ENCODE results near the gene DCAF11. TPM values are rescaled to one million over a fixed set of nuclear protein-coding genes. Genes with fewer than 3 reads are reported as not detected.

Gene DCAF11
- total RNA-seq, 1 donor from 2014 or later = 54.1 TPM

- H3K27ac Mint-ChIP-seq (ENCODE audit: unreplicated experiment) = peak overlapping the region; percentile 75
- peaks cover 12% of the 10 kb centered on the region for H3K36me3 Mint-ChIP-seq (ENCODE audit: unreplicated experiment)
- no peak overlapping the region for H3K4me3 Mint-ChIP-seq (ENCODE audit: unreplicated experiment)
Observed at GRCh38 chr14:24108336-24108874, 6.2 kb upstream of the DCAF11 start.

GRCh38 chr14:24110060-24110459, 4.5 kb upstream of the DCAF11 start:
- no peak for DNase-seq
- Mint-ChIP-seq H3K27me3 (ENCODE audit: unreplicated experiment) (peaks cover 4% of the 10 kb centered on the region), H3K9me3 (ENCODE audit: unreplicated experiment) (peaks cover 7% of the 10 kb centered on the region), H3K27ac (ENCODE audit: unreplicated experiment) (no peak overlapping the region), H3K4me3 (ENCODE audit: unreplicated experiment) (no peak overlapping the region), H3K36me3 (ENCODE audit: unreplicated experiment) (peaks cover 2% of the 10 kb centered on the region), H3K4me1 (ENCODE audit: low read depth, unreplicated experiment) (peaks cover 2% of the 10 kb centered on the region)
- TF ChIP-seq CTCF (IDR thresholded peaks at IDR 0.05; ENCODE audit: partially characterized antibody, unreplicated experiment) = no peak

More at GRCh38 chr14:24108336-24108874, 6.2 kb upstream of the DCAF11 start:
- Mint-ChIP-seq H3K9me3 (ENCODE audit: unreplicated experiment) (no peaks in the 10 kb centered on the region), H3K27me3 (ENCODE audit: unreplicated experiment) (peaks cover 2% of the 10 kb centered on the region), H3K4me1 (ENCODE audit: low read depth, unreplicated experiment) (peaks cover 2% of the 10 kb centered on the region)
- TF ChIP-seq CTCF (IDR thresholded peaks at IDR 0.05; ENCODE audit: partially characterized antibody, unreplicated experiment) = no peak
- no peak for DNase-seq

- Mint-ChIP-seq H3K4me3 (ENCODE audit: unreplicated experiment) (no peak overlapping the region), H3K27ac (ENCODE audit: unreplicated experiment) (no peak overlapping the region), H3K9me3 (ENCODE audit: unreplicated experiment) (peaks cover 9% of the 10 kb centered on the region), H3K4me1 (ENCODE audit: low read depth, unreplicated experiment) (peaks cover 5% of the 10 kb centered on the region), H3K36me3 (ENCODE audit: unreplicated experiment) (no peaks in the 10 kb centered on the region), H3K27me3 (ENCODE audit: unreplicated experiment) (peaks cover 4% of the 10 kb centered on the region)
- TF ChIP-seq CTCF (IDR thresholded peaks at IDR 0.05; ENCODE audit: partially characterized antibody, unreplicated experiment) = no peak
- DNase-seq = no peak
Observed at GRCh38 chr14:24110523-24110922, 4.1 kb upstream of the DCAF11 start.

- H3K36me3 Mint-ChIP-seq (ENCODE audit: unreplicated experiment) = peaks cover under 1% of the 10 kb centered on the region
- peak overlapping the region; percentile 98 for H3K27ac Mint-ChIP-seq (ENCODE audit: unreplicated experiment)
- no peak for DNase-seq
- H3K4me1 Mint-ChIP-seq (ENCODE audit: low read depth, unreplicated experiment) = peaks cover 12% of the 10 kb centered on the region
- peaks cover 4% of the 10 kb centered on the region for H3K27me3 Mint-ChIP-seq (ENCODE audit: unreplicated experiment)
- H3K4me3 Mint-ChIP-seq (ENCODE audit: unreplicated experiment) = peak overlapping the region; percentile 97
- TF ChIP-seq CTCF (IDR thresholded peaks at IDR 0.05; ENCODE audit: partially characterized antibody, unreplicated experiment) = no peak
- peaks cover 9% of the 10 kb centered on the region for H3K9me3 Mint-ChIP-seq (ENCODE audit: unreplicated experiment)
Observed at GRCh38 chr14:24113379-24113800, 1.2 kb upstream of the DCAF11 start.

GRCh38 chr14:24113801-24114531, 611 bp upstream of the DCAF11 start:
- Mint-ChIP-seq H3K4me1 (ENCODE audit: low read depth, unreplicated experiment) (peaks cover 10% of the 10 kb centered on the region), H3K36me3 (ENCODE audit: unreplicated experiment) (peaks cover 5% of the 10 kb centered on the region), H3K27me3 (ENCODE audit: unreplicated experiment) (peaks cover 6% of the 10 kb centered on the region), H3K27ac (ENCODE audit: unreplicated experiment) (peak overlapping the region; percentile 98), H3K9me3 (ENCODE audit: unreplicated experiment) (peaks cover 11% of the 10 kb centered on the region), H3K4me3 (ENCODE audit: unreplicated experiment) (peak overlapping the region; percentile 97)
- TF ChIP-seq CTCF (IDR thresholded peaks at IDR 0.05; ENCODE audit: partially characterized antibody, unreplicated experiment) = no peak
- peak; percentile 85 for DNase-seq
